NCI-H82 (cell line): Measurements from ENCODE around the gene PALLD.

Source experiments
- DNase-seq: peaks from one replicate; lab custom pipeline; 2025; lab: John Stamatoyannopoulos, UW

The PALLD gene

DNA sequence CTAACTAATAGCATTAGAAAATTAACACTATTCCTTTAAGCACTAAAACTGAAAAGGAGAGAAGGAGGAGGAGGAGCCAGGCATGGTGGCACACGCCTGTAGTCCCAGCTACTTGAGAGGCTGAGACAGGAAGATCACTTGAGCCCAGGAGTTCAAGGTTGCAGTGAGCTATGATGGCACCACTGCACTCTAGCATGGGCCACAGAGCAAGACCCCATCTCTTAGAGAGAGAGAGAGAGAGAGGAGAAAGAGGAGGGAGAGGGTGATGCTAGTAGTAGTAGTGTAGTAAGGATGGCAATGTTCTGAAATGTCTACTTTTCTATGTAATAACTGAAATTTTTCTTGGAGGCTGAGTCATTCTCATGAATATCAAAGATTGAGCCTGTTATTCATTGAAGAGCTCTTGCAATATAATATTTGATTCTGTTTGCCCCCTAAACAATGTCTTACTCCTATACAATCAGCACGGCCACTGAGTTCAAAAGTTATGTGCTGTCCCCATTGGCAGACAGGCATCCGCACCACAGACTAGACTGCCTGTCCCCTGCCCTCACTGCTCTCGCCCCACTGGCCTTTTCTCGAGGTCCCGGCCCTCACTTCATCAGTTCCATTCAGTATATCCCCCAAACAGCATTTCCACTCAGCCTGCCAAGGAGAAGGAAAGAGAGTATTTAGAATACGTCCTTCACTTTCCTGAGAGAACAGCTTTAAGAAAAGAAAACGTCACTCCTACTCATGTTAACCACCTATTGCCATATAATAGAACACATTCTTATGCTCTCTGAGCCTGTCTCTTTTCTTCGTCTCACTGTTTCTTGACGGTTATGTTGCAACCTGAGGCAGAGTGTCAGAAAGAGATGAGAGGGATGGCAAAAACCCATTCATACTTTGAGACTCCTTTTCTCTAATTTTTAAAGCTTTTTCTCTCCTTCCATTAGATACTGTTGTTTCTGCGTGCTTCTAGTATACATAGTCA, 238.1 kb downstream of the PALLD start:
- no peak for DNase-seq

DNA sequence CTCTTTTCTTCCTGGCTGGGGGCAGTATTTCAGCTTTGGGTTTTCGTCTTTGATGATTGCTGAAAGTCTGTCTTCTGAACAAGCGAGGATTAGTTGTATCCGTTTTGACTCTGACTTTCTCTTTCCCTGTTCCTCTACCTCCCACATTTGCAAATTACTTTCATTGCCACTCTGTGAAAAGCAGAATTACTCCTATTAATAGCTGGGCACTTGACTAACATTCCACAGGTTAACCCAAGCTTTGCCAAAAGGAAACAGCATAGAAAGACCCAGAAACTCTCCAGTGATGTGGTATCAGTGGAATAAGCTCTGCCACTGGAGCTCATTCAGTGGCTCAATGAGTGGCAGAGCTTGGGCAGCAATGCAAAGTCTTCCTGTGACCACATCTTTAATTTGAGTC, 238.9 kb downstream of the PALLD start:
- DNase-seq, result no peak

DNA sequence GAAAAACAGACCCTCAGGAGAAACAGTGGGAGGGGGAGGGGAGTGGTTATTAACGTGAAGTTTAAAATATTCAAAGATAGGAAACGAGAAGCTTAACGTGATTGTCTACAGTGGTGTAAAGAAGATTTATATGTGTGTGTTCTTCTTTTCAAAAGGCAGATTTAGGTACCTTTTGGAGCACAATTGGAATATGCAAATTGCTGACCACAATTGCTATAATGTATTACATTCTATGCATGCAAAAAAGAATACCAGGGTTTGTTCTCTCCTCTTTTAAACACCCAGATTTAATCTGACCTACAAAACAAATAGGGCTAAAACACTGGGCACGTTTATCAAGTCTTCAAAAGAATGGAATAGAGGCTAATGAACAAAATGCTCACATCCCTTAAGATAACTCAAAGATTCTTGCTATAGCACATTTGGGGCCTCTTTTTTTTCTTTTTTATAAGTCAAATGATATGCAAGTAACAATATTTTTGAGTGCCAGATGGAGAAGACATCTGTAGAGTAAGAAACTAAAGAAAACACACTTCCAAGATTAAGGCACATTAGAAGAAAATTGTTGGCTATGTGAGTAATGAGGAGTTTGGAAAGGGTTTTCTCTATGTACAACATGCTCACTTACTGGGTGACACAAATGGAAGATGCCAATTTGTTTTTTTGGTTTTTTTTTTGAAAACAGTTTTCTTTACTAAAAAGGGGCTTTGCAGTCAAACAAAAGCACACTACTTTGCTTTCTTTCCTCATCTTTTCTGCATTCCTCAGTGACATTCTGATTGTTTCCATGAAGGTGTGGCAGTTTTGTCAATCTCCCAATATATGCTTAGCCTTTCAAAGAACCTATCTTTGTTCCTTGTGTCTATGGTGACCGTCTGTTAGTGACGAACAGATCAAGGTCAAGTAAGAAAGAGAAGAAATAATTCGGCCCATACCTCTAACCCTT, 240.3 kb downstream of the PALLD start:
- DNase-seq, result no peak

DNA sequence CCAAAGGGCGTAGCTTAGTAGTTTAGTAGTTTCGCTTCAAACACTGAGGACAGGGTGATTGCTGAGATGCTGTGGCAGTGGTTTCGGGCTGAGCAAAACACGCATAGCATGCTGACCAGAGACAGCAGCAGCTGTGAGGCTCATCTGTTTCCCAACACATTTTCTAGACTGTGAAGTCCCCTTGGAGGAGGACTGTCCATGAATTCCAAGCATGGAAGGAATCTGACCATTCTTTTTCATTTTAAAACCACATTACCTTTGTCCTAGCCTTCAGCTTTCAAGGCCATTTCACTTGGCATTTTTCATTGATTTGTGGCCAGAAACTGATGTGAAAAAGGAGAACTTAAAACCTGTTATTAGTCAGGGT, 240.9 kb downstream of the PALLD start:
- DNase-seq, result no peak

DNA sequence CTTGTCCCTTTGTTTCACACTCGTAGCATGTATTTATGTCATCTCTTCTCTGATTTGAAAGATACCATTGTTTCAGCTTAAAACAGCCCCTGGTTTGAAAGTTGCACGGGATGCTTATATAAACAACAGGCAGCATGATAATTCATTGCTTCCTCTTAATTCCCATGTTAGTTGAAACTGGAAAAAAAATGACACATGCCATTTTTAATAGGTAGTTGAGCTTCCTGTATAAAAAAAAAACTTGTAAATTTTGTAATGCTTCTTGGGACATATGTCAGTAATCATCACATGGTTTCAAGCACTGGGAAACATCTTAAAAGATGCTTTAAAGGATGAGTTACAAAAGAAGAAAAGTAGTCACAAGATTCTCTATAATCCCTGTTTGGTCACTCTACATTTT, 243.0 kb downstream of the PALLD start:
- no peak for DNase-seq

DNA sequence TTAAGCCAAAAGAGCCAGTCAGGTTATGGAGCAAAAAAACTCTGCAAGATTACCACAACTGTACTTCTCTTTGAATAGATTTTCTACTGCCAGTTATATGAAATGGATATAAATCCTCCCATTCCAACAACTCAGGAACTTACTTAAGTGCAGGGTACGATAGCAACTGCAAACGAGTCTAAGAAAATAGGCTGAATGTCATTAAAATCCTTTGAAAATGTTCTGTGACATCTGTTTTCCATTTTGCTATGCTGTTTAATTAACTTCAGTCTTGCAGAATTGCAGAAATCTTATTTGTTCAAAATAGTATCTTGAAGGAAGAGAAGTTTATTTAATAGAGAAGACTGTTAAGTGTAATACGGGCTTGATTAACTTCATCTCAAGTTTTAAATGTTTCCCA, 243.8 kb downstream of the PALLD start:
- no peak for DNase-seq

DNA sequence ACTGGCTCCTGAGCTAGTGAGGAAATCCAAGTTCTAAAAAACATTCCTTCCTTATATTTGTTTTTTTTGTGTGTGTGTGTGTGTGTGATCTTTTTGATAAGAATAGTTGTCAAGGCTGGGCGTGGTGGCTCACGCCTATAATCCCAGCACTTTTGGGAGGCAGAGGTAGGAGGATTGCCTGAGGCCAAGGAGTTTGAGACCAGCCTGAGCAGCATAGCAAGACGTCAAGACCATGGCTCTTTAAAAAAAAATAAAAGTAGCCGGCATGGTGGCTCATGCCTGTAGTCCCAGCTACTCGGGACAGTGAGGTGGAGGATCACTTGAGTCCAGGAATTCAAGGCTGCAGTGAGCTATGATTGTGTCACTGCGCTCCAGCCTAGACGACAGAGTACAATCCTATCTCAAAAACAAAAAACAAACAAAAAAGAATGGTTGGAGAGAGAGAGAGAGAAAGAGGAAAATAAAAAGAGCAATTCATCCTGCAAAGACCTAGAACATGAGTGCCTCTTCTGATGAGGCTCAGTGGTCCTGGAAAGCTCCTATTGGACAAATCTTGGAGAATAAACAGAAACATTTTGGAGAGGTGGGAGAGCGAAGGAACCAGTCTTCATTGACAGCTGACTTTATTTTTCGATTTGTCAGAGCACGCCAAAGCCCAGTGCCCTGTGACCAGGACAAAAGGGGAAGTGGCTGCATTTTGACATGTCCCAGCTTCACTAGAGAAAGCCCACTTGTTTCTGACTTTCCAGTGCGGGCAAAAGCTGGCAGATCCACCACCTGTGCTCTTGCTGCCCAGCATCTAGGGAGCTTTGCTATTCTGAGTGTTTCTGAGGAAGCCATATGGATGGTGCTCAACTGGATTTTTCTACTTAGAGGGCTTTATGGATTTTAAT, 244.7 kb downstream of the PALLD start:
- DNase-seq, result no peak

DNA sequence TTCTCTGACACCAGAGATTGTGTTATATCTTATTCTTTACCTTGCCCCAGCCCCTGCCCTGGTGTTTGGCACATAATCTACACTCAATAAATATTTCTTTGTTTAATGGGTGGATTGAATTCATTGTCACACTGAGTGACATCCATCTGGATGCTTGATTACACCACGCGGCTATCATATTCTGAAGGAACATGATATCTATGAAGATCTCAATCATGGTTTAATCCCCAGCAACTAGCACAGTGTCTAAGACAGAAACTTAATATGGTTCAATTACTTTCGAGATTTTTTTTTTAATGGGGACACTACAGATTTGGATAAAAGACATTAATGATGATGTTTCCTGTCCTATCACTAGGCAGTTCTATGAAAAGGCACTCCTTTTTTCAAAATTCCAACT, 246.3 kb downstream of the PALLD start:
- no peak for DNase-seq

DNA sequence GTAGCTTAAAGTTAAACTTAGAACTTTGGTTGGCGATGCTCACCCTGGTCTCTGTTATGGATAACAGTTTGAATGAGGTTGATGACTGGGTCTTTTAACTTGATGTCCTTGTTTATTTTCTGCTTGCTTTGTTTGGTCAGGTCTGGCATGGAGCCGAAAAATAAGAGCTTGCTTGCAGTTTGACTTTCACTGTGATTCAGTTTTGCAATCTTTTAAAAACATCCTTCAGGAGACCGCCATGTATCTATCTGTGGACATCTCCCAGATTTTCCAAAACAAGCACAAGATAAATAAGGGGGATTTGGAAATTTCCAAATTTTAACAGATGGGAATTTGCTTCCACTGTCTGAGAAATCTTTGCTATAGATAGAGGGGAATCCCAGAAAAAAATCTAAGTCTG, 246.7 kb downstream of the PALLD start:
- DNase-seq, result no peak

DNA sequence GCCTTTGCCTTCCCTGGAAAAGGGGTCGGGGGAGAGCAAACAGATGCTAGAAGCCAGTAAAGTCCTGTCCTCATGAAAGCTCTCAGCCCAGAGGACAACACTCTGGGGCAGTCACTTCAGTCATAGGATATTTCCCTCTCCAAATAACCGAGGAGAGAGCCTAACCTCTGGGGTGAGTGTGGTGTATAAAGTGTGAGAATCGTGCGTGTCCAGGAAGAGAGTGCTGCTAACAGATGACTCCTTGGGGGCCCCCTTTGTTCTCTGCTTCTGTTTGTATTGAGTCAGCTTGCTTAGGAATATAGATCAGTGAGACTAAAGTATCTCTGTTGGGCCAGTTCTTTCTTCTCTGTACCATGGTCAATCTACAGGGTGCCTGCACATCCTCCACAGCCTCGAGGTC, 247.2 kb downstream of the PALLD start:
- DNase-seq, result no peak

DNA sequence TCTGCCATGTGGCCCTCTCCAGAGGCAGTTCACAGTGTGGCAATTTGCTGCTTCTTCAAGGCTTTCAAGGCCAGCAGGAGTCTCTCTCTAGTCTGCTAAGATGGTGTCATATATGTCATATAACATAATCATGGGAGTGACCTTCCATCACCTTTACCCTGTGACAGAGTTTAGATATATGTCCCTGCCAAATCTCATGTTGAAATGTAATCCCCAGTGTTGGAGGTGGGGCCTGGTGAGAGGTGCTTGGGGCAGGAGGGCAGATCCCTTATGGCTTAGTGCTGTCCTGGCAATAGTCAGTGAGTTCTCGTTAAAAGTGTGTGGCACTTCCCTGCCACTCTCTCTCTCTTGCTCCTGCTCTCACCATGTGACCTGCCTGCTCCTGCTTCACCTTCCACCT, 252.0 kb downstream of the PALLD start:
- no peak for DNase-seq

DNA sequence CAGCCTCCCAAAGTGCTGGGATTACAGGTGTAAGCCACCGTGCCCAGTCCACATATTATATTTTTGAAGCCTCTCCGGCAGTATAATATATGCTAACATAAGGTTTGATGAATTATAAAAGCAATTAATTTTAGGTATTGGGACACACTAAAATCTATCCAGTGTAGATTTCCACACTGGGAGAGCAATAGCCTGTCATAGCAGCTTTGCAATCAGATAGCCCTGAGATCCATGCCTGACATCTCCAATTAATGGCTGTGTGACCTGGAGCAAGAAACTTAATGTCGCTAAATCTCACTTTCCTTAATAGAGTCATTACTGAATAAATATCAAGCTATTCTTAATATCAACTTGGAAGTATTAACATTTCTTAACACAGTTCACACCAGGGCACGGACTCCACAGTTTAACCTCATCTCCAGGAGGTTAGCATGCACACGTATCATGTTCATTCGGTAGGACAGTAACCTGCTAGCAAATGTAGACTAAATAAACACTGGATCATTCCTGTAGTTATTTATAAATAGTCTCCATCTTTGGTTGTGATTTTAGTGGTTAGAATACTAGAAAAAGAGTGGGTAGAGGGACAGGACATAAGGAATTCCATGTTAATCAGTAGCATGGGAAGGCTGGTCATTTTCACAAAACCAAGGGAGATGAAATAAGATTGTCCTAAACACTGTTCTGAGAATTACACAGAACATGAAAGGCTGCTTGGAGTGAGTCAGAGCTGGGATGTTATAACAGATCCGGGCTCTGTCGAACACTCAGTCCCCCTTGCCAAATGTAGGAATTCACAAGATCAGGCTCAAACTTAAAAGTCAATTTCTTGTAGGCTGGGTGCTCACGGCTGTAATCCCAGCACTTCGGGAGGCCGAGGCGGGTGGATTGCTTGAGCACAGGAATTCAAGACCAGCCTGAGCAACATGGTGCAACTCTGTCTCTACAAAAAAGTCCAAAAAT, 254.7 kb downstream of the PALLD start:
- no peak for DNase-seq

DNA sequence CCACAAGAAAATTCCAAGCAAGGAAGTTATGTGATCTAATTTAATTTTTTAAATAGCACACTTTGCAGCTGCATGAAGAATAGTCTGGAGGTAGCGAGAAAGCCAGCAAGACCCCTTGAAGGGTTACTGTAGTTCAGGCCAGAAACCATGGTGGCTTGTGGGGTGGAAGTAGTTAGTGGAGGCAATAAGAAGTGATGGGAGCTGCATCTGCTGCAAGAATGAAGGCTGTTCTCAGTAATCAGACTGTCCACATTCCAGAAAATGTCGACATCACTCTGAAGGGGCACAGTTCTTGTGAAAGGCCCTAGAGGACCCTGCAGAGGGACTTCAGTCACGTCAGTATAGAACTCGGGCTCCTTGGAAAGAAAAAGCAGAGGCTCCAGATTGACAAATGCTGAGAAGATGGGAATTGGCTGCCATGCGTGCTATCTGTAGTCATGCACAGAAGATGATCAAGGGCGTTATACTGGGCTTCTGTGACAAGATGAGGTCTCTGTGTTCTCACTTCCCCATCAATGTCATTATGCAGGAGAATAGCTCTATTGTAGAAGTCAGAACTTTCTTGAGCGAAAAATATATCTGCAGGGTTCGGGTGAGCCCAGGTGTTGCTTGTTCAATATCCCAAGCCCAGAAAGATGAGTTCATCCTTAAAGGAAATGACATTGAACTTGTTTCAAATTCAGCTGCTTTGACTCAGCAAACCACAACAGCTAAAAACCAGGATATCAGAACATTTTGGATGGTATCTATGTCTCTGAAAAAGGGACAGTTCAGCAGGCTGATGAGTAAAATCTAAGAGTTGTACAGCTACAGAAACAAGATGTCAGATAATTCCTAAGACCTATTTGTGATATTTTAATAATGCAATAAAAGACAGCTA, 259.0 kb downstream of the PALLD start:
- no peak for DNase-seq

DNA sequence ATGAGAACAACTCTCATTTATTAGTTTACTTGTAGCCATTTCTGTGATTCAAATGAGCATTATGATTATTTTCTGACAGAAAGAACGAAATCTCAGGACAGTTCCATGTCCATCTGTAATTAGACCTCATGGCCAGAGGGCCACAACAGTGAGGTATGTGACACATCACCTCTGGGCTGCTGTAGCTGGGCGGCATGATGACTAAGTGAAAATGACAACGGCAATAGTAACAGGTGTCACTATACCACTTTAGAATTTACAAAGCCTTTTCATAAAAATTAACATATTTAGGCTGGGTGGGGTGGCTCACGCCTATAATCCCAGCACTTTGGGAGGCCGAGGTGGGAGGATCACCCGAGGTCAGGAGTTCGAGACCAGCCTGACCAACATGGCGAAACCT, 260.6 kb downstream of the PALLD start:
- DNase-seq, result no peak

DNA sequence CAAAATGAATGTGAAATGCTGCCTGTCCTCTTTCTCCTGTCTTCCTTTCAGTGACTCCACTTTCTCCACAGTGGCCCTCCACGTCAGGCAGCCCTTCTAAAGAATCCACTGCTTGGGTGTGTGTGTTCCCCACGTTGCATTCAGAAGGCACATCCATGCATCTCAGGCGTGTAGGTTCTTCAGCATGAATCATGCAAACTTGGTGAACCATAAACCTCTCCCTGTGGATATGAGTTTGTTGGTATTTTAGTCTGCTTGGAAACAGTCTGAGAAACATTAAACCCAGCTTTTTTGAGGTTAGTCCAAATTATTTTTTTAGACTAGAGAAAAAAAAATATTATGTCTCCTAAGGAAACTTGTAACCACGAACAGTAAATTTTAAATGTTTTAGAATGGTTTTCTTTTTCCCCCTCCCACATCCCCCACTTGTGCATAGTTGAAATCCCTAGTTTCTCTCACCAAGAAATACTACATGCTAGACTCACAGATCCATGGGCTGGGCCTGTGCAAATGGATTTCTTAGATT, 261.6 kb downstream of the PALLD start:
- no peak for DNase-seq

DNA sequence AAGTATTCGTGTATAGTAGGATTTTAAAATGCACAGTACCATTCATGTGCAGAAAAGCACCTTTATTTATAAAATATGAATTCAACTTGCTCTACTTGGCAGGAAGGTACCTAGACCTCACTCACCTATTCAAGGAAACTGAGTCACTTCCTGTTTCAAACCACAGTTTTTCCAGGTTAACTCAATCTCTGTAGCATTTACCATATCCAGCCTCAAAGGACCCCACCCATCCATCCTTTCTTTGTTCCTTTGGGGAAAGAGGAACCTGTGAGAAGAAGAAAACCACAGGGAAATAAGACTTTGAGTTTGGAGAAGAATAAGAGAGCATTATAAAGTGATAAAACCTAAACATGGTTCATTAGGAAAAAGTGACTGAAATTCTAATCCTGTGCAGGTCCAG, 262.5 kb downstream of the PALLD start:
- no peak for DNase-seq

DNA sequence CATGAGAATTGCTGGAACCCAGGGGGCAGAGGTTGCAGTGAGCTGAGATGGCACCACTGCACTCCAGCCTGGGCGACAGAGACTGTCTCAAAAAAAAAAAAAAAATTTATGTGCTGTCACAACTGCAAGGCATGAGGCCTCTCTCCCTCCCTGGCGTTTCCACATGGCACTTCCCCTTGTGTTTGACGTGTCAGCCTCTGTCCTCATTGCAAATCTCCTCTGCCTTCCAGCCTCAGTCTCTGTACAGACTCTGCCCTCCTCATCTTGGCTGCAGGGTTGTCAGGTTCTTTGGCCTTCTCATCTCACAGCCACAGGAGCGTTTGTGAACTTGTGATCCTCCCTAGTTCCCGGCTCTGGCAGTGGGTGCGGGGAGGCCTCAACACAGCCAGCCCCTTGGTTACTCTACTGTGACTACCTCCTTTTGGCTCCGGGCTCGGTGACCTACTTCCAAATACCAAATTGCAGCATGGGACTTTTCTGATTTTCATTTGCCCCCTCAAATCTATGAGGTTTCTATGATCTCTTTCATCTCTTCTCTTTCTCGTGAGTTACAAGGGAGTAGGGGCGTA, 263.2 kb downstream of the PALLD start:
- DNase-seq, result no peak

DNA sequence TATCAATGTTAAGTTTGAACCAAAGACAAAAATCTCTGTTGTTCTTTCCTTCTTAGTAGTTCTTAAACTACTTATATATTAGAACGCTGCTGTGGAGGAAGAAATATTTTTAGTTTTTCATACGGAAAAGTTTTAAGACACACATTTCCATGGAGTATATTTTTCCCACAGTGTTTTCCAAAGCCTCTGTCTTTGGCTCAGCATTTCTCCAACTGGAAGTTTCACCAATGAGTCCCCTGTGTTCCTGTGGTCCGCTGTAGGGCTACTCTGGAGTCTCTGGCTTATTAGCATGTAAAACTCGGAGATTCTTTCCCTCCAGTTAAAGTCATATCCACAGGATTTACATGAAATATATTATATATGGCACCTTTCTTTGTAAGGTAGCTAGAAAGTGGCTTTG, 264.2 kb downstream of the PALLD start:
- no peak for DNase-seq

DNA sequence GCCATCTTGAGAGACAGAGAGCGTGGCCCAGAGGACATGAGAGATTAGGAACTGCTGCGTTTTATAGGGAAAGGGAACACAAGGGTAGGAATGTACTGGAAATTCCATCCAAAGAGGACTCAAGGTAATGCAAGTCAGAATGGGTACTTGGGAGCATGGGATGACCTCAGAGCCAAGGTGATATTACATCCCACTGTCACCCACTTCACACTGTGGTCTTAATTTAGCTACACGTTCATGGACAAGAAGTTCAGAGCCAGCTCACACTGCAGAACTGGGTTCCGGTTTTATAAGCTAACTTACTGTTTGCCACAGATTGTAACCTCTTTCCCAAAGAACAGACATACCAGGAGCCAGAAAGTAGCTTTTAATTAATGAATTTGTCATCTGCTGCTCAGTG, 268.5 kb downstream of the PALLD start:
- DNase-seq, result no peak
